OCI-LY7 (cell line): ENCODE results near the gene SUSD4.

Source experiments
- CTCF ChIP-seq: fragments of 200-600 bp; sonication (generic); conservative IDR thresholded peaks from 2 replicates; pipeline ENCODE4 v1.5.1; 2014; ENCODE audit warnings: mild to moderate bottlenecking, antibody characterized with exemption, low read length, moderate library complexity, mixed read lengths
- EZH2phosphoT487 ChIP-seq: fragments of 200-600 bp; sonication (generic); IDR thresholded peaks from 2 replicates; pipeline ENCODE4 v1.6.1; 2018; ENCODE audit warnings: low read depth, borderline replicate concordance, mild to moderate bottlenecking, mixed run types, antibody characterized with exemption, low read length, moderate library complexity, mixed read lengths

- TF ChIP-seq CTCF (no peak), EZH2phosphoT487 (no peak)
Measured at GRCh38 chr1:223323491-223324484, 40.2 kb downstream of the SUSD4 start.
